Heart left ventricle (tissue), 13 donors: ENCODE data around the gene MYCN.

ENCODE experiments used
- POLR2A ChIP-seq, 2 donors: fragments of 450-650 bp; IDR thresholded peaks; one replicate each; pipeline ENCODE4 v1.6.1; 2017; ENCODE audit warnings: antibody characterized with exemption in 2 of 2, mild to moderate bottlenecking in 2 of 2, moderate library complexity in 2 of 2
- TF ChIP-seq, protein P1 (sequence below), 12 donors: fragments of 200-600 bp; sonication (generic) in 4 of 12; IDR thresholded peaks; one replicate each; pipeline versions ENCODE4 v1.5.0 to v1.8.0; 2018 to 2022; ENCODE audit warnings: antibody characterized with exemption in 12 of 12, mild to moderate bottlenecking in 5 of 12
- donor health status: ischemic (EF 13 %, LVEDD 7.1; RV severe dilation, severe dysfunction).
- donor health status: DM: no; HTN: yes; CAD: no.
- donor health status: DM: no; HTN: no; CAD: no.
- donor health status: ischemic (EF 25% LVEDD 6.9; RV normal size, moderate dysfunction).
- donor health status: ischemic (EF 25% LVEDD 5.7; RV mildly dilated, moderate dysfunction).
- donor health status: ischemic (EF 35%, LVEDD 5.7; RV mildly dilated, moderate dysfunction).
- donor health status: nonischemic (EF 11% LVEDD 7.7; RV severe dilation, severe dysfunction).
- donor health status: DM: yes; HTN: yes; CAD: no.
- donor health status: PGD.
- donor health status: ischemic (EF 29% LVEDD 5.4; RV normal size, mild dysfunction).
- donor health status: nonischemic (EF 23%, LVEDD 6.1; RV moderate dilation, normal function).

DNA sequence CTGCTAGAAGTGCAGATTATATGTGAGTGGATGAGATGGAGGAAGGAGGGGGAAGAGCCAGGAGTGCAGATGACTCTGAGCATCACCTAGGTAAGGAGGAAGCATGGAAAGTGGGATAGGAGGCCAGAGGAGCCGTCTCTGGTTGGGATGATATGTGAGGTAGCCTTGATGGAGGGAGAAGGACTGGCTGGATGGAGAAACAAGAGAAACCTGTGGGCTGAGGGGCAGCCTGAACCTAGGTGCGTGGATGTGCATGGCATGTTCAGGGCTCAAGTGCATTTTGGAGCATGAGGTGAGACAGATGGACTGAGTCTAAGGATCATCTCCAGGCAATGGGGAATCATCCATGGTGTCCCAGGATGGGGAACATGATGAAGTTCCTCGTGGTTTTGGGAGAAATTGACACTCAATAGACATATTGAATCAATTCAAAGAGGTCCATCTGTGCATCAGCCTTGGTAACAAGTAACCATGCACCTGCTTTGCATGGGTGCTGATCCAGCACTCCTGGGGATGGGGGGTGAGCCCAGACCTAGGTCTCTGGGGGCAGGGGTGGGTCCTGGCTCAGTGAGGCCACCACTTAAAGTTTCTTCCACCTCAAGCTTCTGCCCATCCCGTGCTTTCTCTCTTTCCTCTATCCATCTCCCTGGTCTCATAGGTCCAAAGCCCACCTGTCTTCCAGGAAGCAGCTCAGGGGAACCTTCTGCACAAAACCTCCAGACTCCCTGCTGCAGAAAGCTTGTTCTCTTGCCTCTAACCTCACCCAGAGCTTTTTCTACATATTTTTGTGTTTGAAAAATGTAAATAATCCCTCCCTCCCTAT is 19.2 kb downstream of the MYCN start:
- TF ChIP-seq, protein P1, sequence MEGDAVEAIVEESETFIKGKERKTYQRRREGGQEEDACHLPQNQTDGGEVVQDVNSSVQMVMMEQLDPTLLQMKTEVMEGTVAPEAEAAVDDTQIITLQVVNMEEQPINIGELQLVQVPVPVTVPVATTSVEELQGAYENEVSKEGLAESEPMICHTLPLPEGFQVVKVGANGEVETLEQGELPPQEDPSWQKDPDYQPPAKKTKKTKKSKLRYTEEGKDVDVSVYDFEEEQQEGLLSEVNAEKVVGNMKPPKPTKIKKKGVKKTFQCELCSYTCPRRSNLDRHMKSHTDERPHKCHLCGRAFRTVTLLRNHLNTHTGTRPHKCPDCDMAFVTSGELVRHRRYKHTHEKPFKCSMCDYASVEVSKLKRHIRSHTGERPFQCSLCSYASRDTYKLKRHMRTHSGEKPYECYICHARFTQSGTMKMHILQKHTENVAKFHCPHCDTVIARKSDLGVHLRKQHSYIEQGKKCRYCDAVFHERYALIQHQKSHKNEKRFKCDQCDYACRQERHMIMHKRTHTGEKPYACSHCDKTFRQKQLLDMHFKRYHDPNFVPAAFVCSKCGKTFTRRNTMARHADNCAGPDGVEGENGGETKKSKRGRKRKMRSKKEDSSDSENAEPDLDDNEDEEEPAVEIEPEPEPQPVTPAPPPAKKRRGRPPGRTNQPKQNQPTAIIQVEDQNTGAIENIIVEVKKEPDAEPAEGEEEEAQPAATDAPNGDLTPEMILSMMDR (IDR thresholded peaks at IDR 0.05): no peak
- TF ChIP-seq POLR2A (IDR thresholded peaks at IDR 0.05): no peak
